Ishikawa (cell line): ENCODE data around the gene CDK9.

Experiments
- CEBPB ChIP-seq: IDR thresholded peaks from 2 replicates; pipeline ENCODE4 v1.6.1; 2012
- CREB1 ChIP-seq: IDR thresholded peaks from 2 replicates; pipeline ENCODE4 v1.6.1; 2012; ENCODE audit warnings: low read depth
- EP300 ChIP-seq: IDR thresholded peaks from 2 replicates; pipeline ENCODE4 v1.6.1; 2012; ENCODE audit warnings: borderline replicate concordance
- FOXM1 ChIP-seq: IDR thresholded peaks from 2 replicates; pipeline ENCODE4 v1.6.1; 2012; ENCODE audit warnings: low read depth, borderline replicate concordance
- NFIC ChIP-seq: IDR thresholded peaks from 2 replicates; pipeline ENCODE4 v1.6.1; 2012
- RAD21 ChIP-seq: IDR thresholded peaks from 2 replicates; pipeline ENCODE4 v1.6.1; 2012; ENCODE audit warnings: low read depth
- TAF1 ChIP-seq: IDR thresholded peaks from 2 replicates; pipeline ENCODE4 v1.6.1; 2012; ENCODE audit warnings: low read depth, mild to moderate bottlenecking
- TEAD4 ChIP-seq: IDR thresholded peaks from 2 replicates; pipeline ENCODE4 v1.6.1; 2012
- YY1 ChIP-seq: IDR thresholded peaks from 2 replicates; pipeline ENCODE4 v1.6.1; 2012; ENCODE audit warnings: low read depth
- TF ChIP-seq, protein P1 (sequence below): IDR thresholded peaks from 2 replicates; pipeline ENCODE4 v1.6.1; 2012; ENCODE audit warnings: low read depth, mild to moderate bottlenecking
- TF ChIP-seq, protein P2 (sequence below): IDR thresholded peaks from 2 replicates; pipeline ENCODE4 v1.6.1; 2012
- TF ChIP-seq, protein P3 (sequence below): IDR thresholded peaks from 2 replicates; pipeline ENCODE4 v1.6.1; 2012

DNA sequence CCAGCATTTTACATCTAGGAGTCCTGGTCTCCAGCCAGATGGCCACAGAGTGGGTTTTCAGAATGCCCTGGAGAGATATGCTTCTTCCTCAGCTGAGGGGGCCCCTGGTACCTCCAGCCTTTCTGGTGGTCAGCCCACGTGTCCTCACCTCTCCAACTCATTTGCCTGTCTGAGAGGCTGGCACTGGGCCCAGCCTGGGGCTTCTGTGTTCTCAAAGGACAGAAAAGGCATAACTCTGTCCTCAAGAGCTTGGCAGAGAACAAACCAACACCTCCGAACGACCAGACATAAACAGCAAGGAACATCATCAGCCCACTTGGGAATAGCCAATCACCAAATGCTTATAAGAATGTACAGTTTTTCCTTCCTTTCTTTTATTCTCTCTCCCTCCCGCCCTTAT, 51.5 kb downstream of the CDK9 start:
- TF ChIP-seq, protein P1, sequence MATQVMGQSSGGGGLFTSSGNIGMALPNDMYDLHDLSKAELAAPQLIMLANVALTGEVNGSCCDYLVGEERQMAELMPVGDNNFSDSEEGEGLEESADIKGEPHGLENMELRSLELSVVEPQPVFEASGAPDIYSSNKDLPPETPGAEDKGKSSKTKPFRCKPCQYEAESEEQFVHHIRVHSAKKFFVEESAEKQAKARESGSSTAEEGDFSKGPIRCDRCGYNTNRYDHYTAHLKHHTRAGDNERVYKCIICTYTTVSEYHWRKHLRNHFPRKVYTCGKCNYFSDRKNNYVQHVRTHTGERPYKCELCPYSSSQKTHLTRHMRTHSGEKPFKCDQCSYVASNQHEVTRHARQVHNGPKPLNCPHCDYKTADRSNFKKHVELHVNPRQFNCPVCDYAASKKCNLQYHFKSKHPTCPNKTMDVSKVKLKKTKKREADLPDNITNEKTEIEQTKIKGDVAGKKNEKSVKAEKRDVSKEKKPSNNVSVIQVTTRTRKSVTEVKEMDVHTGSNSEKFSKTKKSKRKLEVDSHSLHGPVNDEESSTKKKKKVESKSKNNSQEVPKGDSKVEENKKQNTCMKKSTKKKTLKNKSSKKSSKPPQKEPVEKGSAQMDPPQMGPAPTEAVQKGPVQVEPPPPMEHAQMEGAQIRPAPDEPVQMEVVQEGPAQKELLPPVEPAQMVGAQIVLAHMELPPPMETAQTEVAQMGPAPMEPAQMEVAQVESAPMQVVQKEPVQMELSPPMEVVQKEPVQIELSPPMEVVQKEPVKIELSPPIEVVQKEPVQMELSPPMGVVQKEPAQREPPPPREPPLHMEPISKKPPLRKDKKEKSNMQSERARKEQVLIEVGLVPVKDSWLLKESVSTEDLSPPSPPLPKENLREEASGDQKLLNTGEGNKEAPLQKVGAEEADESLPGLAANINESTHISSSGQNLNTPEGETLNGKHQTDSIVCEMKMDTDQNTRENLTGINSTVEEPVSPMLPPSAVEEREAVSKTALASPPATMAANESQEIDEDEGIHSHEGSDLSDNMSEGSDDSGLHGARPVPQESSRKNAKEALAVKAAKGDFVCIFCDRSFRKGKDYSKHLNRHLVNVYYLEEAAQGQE = no peak
- TF ChIP-seq EP300 (no peak), YY1 (no peak), TAF1 (no peak), TEAD4 (no peak), CEBPB (no peak), FOXM1 (no peak), RAD21 (no peak), NFIC (no peak), CREB1 (no peak)
- TF ChIP-seq, protein P2, sequence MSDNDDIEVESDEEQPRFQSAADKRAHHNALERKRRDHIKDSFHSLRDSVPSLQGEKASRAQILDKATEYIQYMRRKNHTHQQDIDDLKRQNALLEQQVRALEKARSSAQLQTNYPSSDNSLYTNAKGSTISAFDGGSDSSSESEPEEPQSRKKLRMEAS = no peak
- TF ChIP-seq, protein P3, sequence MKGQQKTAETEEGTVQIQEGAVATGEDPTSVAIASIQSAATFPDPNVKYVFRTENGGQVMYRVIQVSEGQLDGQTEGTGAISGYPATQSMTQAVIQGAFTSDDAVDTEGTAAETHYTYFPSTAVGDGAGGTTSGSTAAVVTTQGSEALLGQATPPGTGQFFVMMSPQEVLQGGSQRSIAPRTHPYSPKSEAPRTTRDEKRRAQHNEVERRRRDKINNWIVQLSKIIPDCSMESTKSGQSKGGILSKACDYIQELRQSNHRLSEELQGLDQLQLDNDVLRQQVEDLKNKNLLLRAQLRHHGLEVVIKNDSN = no peak
